SK-N-MC (cell line): ENCODE data around the gene EFNB2.

Experiments
- DNase-seq: peaks from one replicate; pipeline ENCODE4 v3.0.0-alpha.2; 2011; ENCODE audit warnings: low read depth, low spot score
- H3K27ac ChIP-seq: fragments of 200-600 bp; sonication (generic); 2 replicates; pipeline ENCODE4 v1.5.1; 2016; ENCODE audit warnings: mixed run types
- H3K36me3 ChIP-seq: fragments of 200-600 bp; sonication (generic); 2 replicates; pipeline ENCODE4 v1.6.1; 2017; ENCODE audit warnings: antibody characterized with exemption, low read length, mixed read lengths; ENCODE audit not compliant: insufficient read depth
- H3K4me3 ChIP-seq: fragments of 200-600 bp; sonication (generic); 2 replicates; pipeline ENCODE4 v1.5.1; 2016
- H3K9ac ChIP-seq: fragments of 200-600 bp; sonication (generic); 2 replicates; pipeline ENCODE4 v1.8.0; 2017; ENCODE audit warnings: mixed run types, mixed read lengths; ENCODE audit not compliant: insufficient read length
- H3K9me3 ChIP-seq: fragments of 200-600 bp; sonication (generic); 2 replicates; pipeline ENCODE4 v1.6.1; 2017; ENCODE audit warnings: low read depth, mild to moderate bottlenecking, antibody characterized with exemption, low read length, moderate library complexity, mixed read lengths
- EZH2 ChIP-seq: fragments of 200-600 bp; sonication (generic); IDR thresholded peaks from one replicate; pipeline ENCODE4 v1.6.1; 2017; ENCODE audit warnings: antibody characterized with exemption
- FOXP2 ChIP-seq: optimal IDR thresholded peaks from 2 replicates; pipeline ENCODE3; 2011; ENCODE audit warnings: mild to moderate bottlenecking, moderate library complexity; ENCODE audit not compliant: insufficient read depth; ENCODE audit errors: extremely low read length, control extremely low read depth
- POLR2AphosphoS5 ChIP-seq: IDR thresholded peaks from 2 replicates; pipeline ENCODE4 v1.6.1; 2012; ENCODE audit warnings: mild to moderate bottlenecking, low read depth, low read length, borderline replicate concordance

EFNB2 gene

GRCh38 chr13:106493533-106494220 lies 41.8 kb downstream of the EFNB2 start:
- TF ChIP-seq FOXP2 (no peak), EZH2 (no peak)
- no peaks in the 10 kb centered on the region for H3K36me3 ChIP-seq
- H3K9ac ChIP-seq: no peak overlapping the region
- H3K4me3 ChIP-seq: no peak overlapping the region
- H3K9me3 ChIP-seq: no peaks in the 10 kb centered on the region
- DNase-seq: no peak
- H3K27ac ChIP-seq: no peak overlapping the region

DNA sequence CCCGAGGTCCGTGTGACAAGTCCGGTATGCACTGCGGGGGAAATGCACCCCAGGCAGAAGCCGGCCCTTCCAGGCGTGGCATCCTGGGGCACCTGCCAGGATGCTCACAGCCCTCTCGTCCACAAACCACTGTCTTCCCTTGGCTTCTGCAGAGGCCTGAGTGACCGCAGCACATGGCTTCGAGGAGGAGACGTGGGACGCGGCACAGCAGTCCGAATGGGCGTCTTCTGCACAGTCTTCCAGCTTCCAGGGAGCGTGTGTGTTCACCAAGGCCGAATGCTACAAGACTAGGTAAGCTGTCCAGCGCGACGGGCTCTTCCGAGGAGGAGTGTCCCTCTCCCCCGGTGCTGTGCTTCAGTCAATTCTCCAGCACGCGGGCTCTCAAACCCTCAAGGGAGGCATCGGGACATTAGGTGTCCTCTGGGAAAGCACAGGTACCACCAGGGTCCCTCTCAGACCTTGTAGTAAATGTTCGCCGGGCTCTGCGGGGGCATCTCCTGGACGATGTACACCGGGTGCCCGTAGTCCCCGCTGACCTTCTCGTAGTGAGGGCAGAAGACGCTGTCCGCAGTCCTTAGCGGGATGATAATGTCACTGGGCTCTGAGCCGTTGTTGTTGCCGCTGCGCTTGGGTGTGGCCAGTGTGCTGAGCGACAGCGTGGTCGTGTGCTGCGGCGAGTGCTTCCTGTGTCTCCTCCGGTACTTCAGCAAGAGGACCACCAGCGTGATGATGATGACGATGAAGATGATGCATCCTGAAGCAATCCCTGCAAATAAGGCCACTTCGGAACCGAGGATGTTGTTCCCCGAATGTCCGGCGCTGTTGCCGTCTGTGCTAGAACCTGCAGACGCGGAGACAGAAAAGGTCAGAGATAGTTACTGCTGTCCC lies 42.6 kb downstream of the EFNB2 start:
- H3K36me3 ChIP-seq: no peaks in the 10 kb centered on the region
- no peak for DNase-seq
- H3K9me3 ChIP-seq: no peaks in the 10 kb centered on the region
- no peak for TF ChIP-seq FOXP2
- no peak for TF ChIP-seq EZH2
- no peak overlapping the region for H3K27ac ChIP-seq
- no peak overlapping the region for H3K9ac ChIP-seq
- no peak overlapping the region for H3K4me3 ChIP-seq

- DNase-seq: no peak
- Histone ChIP-seq H3K27ac (no peak overlapping the region), H3K9me3 (no peaks in the 10 kb centered on the region), H3K9ac (no peak overlapping the region), H3K4me3 (no peak overlapping the region), H3K36me3 (no peaks in the 10 kb centered on the region)
- TF ChIP-seq POLR2AphosphoS5: no peak
- no peak for TF ChIP-seq FOXP2
- no peak for TF ChIP-seq EZH2
These were observed 43.4 kb downstream of the EFNB2 start for GRCh38 chr13:106491928-106492587.

DNA sequence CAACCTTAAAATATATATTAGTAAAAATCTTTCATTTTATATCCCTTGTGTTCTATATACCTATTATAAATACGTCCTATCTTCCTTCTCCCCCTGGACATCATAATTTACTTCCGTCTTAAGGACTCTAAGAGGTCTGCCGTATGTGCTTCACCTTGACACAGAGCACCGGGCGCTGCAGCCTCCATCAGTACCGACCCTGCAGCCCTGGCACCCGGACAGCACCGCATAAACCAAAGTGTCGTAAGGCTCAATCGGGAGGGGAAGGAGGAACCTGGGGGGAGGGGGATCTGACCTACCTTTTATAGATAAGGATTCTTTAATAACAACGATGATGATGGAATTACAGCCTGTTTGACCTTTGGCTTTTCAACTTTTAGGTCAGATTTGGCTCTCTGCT lies 44.0 kb downstream of the EFNB2 start:
- Histone ChIP-seq H3K9ac (no peak overlapping the region), H3K36me3 (no peaks in the 10 kb centered on the region), H3K27ac (no peak overlapping the region), H3K4me3 (no peak overlapping the region), H3K9me3 (no peaks in the 10 kb centered on the region)
- no peak for DNase-seq
- TF ChIP-seq FOXP2 (no peak), POLR2AphosphoS5 (no peak), EZH2 (no peak)

DNA sequence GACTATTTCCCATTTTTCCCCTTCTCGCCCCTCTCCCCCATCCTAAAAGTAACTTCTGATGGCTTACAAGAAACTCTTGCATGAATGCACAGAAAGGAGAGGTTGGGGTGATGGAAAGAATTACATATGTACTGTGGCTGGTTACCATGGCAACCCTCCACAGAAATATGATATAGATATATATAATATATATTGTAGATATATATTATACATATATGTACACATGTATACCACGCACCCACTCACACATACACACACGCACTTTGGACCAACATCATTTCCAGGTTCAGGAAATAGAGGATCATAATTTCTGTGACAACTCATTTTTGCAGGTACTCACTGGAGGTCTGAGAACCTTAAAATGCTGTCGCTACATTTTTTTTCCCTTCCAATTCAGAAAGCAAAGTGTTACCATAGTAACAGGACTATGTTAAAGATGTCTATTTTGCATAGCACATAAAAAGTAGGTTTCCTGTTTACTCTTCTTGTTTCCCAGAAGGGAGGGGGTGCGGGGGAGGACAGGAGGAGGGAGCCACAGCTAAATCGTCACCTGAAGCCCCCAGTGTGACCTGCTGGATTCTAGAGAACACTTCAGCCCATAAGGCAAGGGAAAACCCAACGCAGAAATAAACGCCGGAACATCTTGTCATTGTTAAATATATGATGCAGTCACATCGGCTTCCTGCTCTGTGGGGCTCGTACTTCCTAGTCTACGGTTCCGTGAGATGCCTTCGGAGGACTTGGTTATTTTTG lies 44.7 kb downstream of the EFNB2 start:
- no peaks in the 10 kb centered on the region for H3K36me3 ChIP-seq
- no peak for TF ChIP-seq POLR2AphosphoS5
- no peak for TF ChIP-seq EZH2
- TF ChIP-seq FOXP2: no peak
- H3K9ac ChIP-seq: no peak overlapping the region
- H3K27ac ChIP-seq: no peak overlapping the region
- no peak overlapping the region for H3K4me3 ChIP-seq
- H3K9me3 ChIP-seq: no peaks in the 10 kb centered on the region
- no peak for DNase-seq

DNA sequence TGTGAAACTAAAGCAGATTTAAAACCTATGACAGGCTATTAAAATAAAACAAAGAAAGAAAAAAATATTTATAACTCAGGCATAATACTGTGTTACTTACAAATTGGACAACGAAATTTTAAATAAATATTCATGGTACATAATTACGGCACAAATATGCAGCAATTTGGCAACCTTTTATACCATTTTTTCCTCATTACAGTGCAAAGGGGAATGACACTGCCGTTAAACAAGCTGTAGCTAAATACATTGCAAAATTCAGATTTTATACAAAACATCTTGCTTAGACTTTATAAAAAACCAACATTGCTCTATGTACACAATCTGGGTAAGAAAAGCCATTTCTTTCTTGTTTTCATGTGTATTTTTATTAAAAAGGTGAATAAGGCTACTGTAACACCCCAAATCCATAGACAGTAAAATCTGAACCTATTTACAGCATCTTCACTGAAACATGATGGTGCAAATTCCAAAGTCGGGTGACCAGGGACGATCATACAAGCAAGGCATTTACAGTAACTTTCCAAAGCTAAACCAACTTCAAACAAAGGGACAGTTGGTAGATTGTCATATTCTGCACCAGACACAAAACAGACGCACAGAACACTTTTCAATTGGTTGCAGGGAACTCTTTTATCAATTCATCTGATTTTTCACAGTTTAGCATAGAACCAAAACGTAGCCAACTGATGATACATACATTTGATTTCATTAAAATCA lies 45.5 kb downstream of the EFNB2 start:
- no peak for DNase-seq
- Histone ChIP-seq H3K9me3 (no peaks in the 10 kb centered on the region), H3K36me3 (no peaks in the 10 kb centered on the region), H3K4me3 (no peak overlapping the region), H3K9ac (no peak overlapping the region), H3K27ac (no peak overlapping the region)
- TF ChIP-seq FOXP2 (no peak), POLR2AphosphoS5 (no peak), EZH2 (no peak)

DNA sequence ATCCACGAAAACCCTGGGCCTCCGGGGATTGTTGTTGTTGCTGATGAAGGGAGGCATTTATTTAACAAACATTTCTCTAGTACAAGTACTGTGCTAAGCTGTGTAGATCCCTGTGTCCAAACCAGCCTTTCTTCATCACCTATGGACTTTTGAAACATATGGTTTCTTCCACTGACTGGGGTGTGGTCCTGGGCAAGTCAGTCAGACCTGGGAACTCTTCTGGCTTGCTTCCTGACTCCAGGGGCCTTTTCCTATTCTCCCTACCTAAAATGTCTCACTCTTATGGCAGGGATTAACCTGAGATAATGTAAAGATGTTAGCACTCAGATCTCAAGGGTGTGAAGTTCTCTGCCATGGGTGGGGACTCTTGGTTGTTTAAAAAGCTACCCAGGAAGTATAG lies 46.8 kb downstream of the EFNB2 start:
- Histone ChIP-seq H3K9ac (no peak overlapping the region), H3K36me3 (no peaks in the 10 kb centered on the region), H3K27ac (no peak overlapping the region), H3K4me3 (no peak overlapping the region), H3K9me3 (no peaks in the 10 kb centered on the region)
- no peak for DNase-seq
- TF ChIP-seq EZH2 (no peak), POLR2AphosphoS5 (no peak), FOXP2 (no peak)
